ENCODE data around the gene POMP. TPM values are rescaled to one million over a fixed set of nuclear protein-coding genes. Genes with fewer than 3 reads are reported as not detected.
A peak's percentile ranks its signal among the peaks of the same experiment; 100 is the strongest.

Gene POMP
- total RNA-seq, 1 experiment from 2014 or later, result 102 TPM

DNA sequence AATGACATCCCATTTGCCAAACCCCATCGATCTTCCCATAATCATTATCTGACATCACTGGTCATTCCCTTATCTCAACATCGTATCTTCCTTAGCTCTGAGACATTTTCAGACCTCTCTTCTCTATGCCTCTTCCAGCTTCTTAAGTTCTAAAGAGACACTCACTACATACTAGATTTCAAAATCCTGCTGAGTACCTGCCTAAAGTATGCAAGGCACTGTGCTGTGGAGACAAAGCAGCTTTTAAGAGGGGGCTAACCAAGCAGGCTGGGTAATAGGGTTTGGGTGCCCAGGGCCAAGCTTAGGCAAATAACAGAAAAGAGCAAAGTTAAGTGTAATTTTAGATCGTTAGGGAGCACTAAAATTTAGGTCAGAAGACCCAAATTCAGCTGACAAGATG, 3.4 kb upstream of the POMP start:
- TF ChIP-seq CTCF (conservative IDR thresholded peaks at IDR 0.05), result no peak
- Histone ChIP-seq H3K4me1 (ENCODE audit: insufficient read depth, low read length) (peaks cover 3% of the 10 kb centered on the region; the same call in 1 of the 2 replicates), H3K9ac (ENCODE audit: extremely low read depth, insufficient read length, low read length) (no peak overlapping the region), H2BK15ac (ENCODE audit: low read depth, low read length) (no peak overlapping the region), H2BK20ac (ENCODE audit: low read depth, low read length, poor library complexity, severe bottlenecking) (no peak overlapping the region), H3K23me2 (ENCODE audit: insufficient read length, low read depth, low read length, poor library complexity, severe bottlenecking) (peaks cover 3% of the 10 kb centered on the region), H2BK120ac (ENCODE audit: low read depth, low read length, poor library complexity, severe bottlenecking) (no peak overlapping the region), H2BK12ac (ENCODE audit: insufficient read length, low read depth, low read length) (no peak overlapping the region), H3K14ac (ENCODE audit: insufficient read depth, low read length) (no peak overlapping the region), H3K4me2 (ENCODE audit: insufficient read depth, insufficient read length, low read length) (no peak overlapping the region), H4K5ac (ENCODE audit: insufficient read length, low read depth, low read length) (no peak overlapping the region), H4K20me1 (ENCODE audit: control insufficient read depth, insufficient read depth, insufficient read length) (no peaks in the 10 kb centered on the region), H3K4ac (ENCODE audit: low read depth, low read length) (no peak overlapping the region), H3K79me2 (ENCODE audit: insufficient read depth, low read length) (peaks cover 26% of the 10 kb centered on the region), H4K8ac (replicated peaks; ENCODE audit: insufficient read length, low read depth, low read length) (no peak overlapping the region), H2BK5ac (ENCODE audit: insufficient read length, low read length) (no peak overlapping the region), H3K23ac (ENCODE audit: insufficient read length, low read depth, low read length) (no peak overlapping the region), H3K27ac (ENCODE audit: insufficient read length, low read depth, low read length) (no peak overlapping the region), H3K27me3 (ENCODE audit: insufficient read depth, low read length) (no peaks in the 10 kb centered on the region), H3T11ph (ENCODE audit: low read length) (no peak overlapping the region), H4K91ac (ENCODE audit: insufficient read length, low read depth, low read length) (no peak overlapping the region), H2AFZ (ENCODE audit: low read length) (no peak overlapping the region), H3K18ac (ENCODE audit: insufficient read length, low read depth, low read length) (no peak overlapping the region), H2AK5ac (ENCODE audit: insufficient read length, low read length) (no peak overlapping the region), H3K56ac (ENCODE audit: insufficient read length, low read depth, low read length) (no peak overlapping the region), H3K79me1 (ENCODE audit: insufficient read depth, low read depth, low read length, poor library complexity, severe bottlenecking) (peaks cover 12% of the 10 kb centered on the region), H3K9me3 (ENCODE audit: control insufficient read depth, low read depth, low read length) (no peaks in the 10 kb centered on the region)
- H3K4me1 Mint-ChIP-seq, result peaks cover 33 to 34% of the 10 kb centered on the region in 2 experiments
- H3K4me3 Mint-ChIP-seq, result no peak overlapping the region
- H3K9me3 Mint-ChIP-seq, result no peaks in the 10 kb centered on the region
- DNase-seq, result no peak
- H3K36me3 Mint-ChIP-seq (ENCODE audit: insufficient read depth in 1 of 3, low read depth in 3 of 3), result peaks cover 0 to 4% (median 3%) of the 10 kb centered on the region in 3 experiments; a peak in 3 of 7 replicates
- H3K27ac Mint-ChIP-seq, result peak overlapping the region in 1 of 3 experiments; percentile 9; a peak in 1 of 7 replicates
- no peaks in the 10 kb centered on the region for H3K27me3 Mint-ChIP-seq (ENCODE audit: low read depth)
- no CpG with 5 or more reads among the region's 3 CpGs for WGBS (ENCODE audit: extremely low coverage, insufficient read length, low lambda C conversion rate)

Data from H9 (cell line).